Neural cell (in vitro differentiated cells): Measurements from ENCODE around the gene FBXO3. TPM values are rescaled to one million over a fixed set of nuclear protein-coding genes. Genes with fewer than 3 reads are reported as not detected.

Experiments
- H2AFZ ChIP-seq: fragments of 200-600, 300-800 bp; sonication (generic), shearing (Covaris generic); 2 replicates; pipeline ENCODE4 v1.6.0; 2014; ENCODE audit warnings: low read depth, mild to moderate bottlenecking, antibody characterized with exemption, low read length, moderate library complexity
- H3F3A ChIP-seq: fragments of 200-600 bp; shearing (Covaris generic); 2 replicates; pipeline ENCODE4 v1.6.1; 2016; ENCODE audit warnings: mild to moderate bottlenecking, moderate library complexity, mixed read lengths, antibody characterized with exemption, low read length; ENCODE audit not compliant: insufficient read depth, poor library complexity, severe bottlenecking
- H3K27ac ChIP-seq: fragments of 200-600, 300-800 bp; sonication (generic), shearing (Covaris generic); 2 replicates; pipeline ENCODE4 v1.5.1; 2014; ENCODE audit warnings: mild to moderate bottlenecking, low read length, moderate library complexity
- H3K27me3 ChIP-seq: fragments of 300-800, 200-600 bp; sonication (generic), shearing (Covaris generic); 2 replicates; pipeline ENCODE4 v1.6.0; 2014; ENCODE audit warnings: mild to moderate bottlenecking, low read depth, low read length, moderate library complexity; ENCODE audit not compliant: insufficient read depth
- H3K36me3 ChIP-seq: fragments of 300-800, 200-600 bp; sonication (generic), shearing (Covaris generic); 2 replicates; pipeline ENCODE4 v1.5.1; 2014; ENCODE audit warnings: mild to moderate bottlenecking, antibody characterized with exemption, low read length, moderate library complexity; ENCODE audit not compliant: insufficient read depth
- H3K4me2 ChIP-seq: fragments of 300-800, 200-600 bp; sonication (generic), shearing (Covaris generic); 2 replicates; pipeline ENCODE4 v1.6.0; 2014; ENCODE audit warnings: mild to moderate bottlenecking, low read length
- H3K4me3 ChIP-seq: fragments of 300-800, 200-600 bp; sonication (generic), shearing (Covaris generic); 2 replicates; pipeline ENCODE4 v1.5.1; 2014; ENCODE audit warnings: mild to moderate bottlenecking, low read length, moderate library complexity
- H3K79me2 ChIP-seq: fragments of 200-600 bp; shearing (Covaris generic); replicated peaks from 2 replicates; pipeline ENCODE4 v1.6.0; 2014; ENCODE audit warnings: mild to moderate bottlenecking, low read length, moderate library complexity; ENCODE audit not compliant: insufficient read depth
- H3K9ac ChIP-seq: fragments of 300-800, 200-600 bp; sonication (generic), shearing (Covaris generic); 2 replicates; pipeline ENCODE4 v1.6.1; 2016; ENCODE audit warnings: mild to moderate bottlenecking, low read length, mixed read lengths
- H3K9me2 ChIP-seq: fragments of 200-600 bp; shearing (Covaris generic); 2 replicates; pipeline ENCODE4 v1.6.1; 2016; ENCODE audit warnings: mild to moderate bottlenecking, low read length, mixed read lengths; ENCODE audit not compliant: insufficient read depth
- H3K9me3 ChIP-seq: fragments of 200-600, 300-800 bp; sonication (generic), shearing (Covaris generic); 2 replicates; pipeline ENCODE4 v1.6.1; 2016; ENCODE audit warnings: mild to moderate bottlenecking, mixed run types, low read length, moderate library complexity, mixed read lengths
- H4K20me1 ChIP-seq: fragments of 200-600 bp; shearing (Covaris generic); 2 replicates; pipeline ENCODE4 v1.6.1; 2016; ENCODE audit warnings: mild to moderate bottlenecking, mixed run types; ENCODE audit not compliant: insufficient read depth
- CTCF ChIP-seq: fragments of 450-650 bp; IDR thresholded peaks from 2 replicates; pipeline ENCODE4 v1.5.1; 2014; ENCODE audit warnings: antibody characterized with exemption, mild to moderate bottlenecking, moderate library complexity; ENCODE audit not compliant: poor library complexity, severe bottlenecking
- EP300 ChIP-seq: fragments of 450-650 bp; conservative IDR thresholded peaks from 2 replicates; pipeline ENCODE4 v1.6.1; 2014; ENCODE audit warnings: antibody characterized with exemption, mild to moderate bottlenecking, moderate library complexity; ENCODE audit not compliant: poor library complexity, severe bottlenecking
- EZH2 ChIP-seq: fragments of 200-600, 300-800 bp; shearing (Covaris generic), sonication (generic); IDR thresholded peaks from 2 replicates; pipeline ENCODE4 v1.6.1; 2014; ENCODE audit warnings: antibody characterized with exemption, low read length, borderline replicate concordance, mild to moderate bottlenecking; ENCODE audit not compliant: insufficient read depth, poor library complexity, severe bottlenecking
- MXI1 ChIP-seq: fragments of 450-650 bp; conservative IDR thresholded peaks from 2 replicates; pipeline ENCODE4 v1.6.1; 2014; ENCODE audit warnings: antibody characterized with exemption, mild to moderate bottlenecking; ENCODE audit not compliant: poor library complexity, severe bottlenecking
- POLR2AphosphoS5 ChIP-seq: IDR thresholded peaks from 2 replicates; pipeline ENCODE4 v1.6.1; 2012
- RAD21 ChIP-seq: fragments of 450-650 bp; conservative IDR thresholded peaks from 2 replicates; pipeline ENCODE4 v1.6.1; 2014; ENCODE audit warnings: antibody characterized with exemption, mild to moderate bottlenecking, moderate library complexity
- REST ChIP-seq: IDR thresholded peaks from 2 replicates; pipeline ENCODE4 v1.6.1; 2012; ENCODE audit warnings: borderline replicate concordance
- SMC3 ChIP-seq: fragments of 450-650 bp; conservative IDR thresholded peaks from 2 replicates; pipeline ENCODE4 v1.6.1; 2014; ENCODE audit warnings: antibody characterized with exemption, mild to moderate bottlenecking, moderate library complexity; ENCODE audit not compliant: poor library complexity
- TAF1 ChIP-seq: IDR thresholded peaks from 2 replicates; pipeline ENCODE4 v1.6.1; 2012; ENCODE audit warnings: low read depth
- polyA plus RNA-seq: library from polyadenylated mRNA; depleted of rRNA; stranded (reverse); fragments of >200 nt; gene quantifications from 2 replicates; pipeline ENCODE4 v1.2.3, GENCODE V29; 2014

Gene FBXO3
- polyA plus RNA-seq, 1 donor from 2014 or later: 115 TPM

- no peaks in the 10 kb centered on the region for H3K36me3 ChIP-seq
- no peak overlapping the region for H3K9ac ChIP-seq
- no peaks in the 10 kb centered on the region for H3F3A ChIP-seq
- peaks cover 17% of the 10 kb centered on the region for H3K79me2 ChIP-seq
- no peak overlapping the region for H3K4me2 ChIP-seq
- H3K4me3 ChIP-seq: no peak overlapping the region
- no peaks in the 10 kb centered on the region for H3K9me2 ChIP-seq
- H4K20me1 ChIP-seq: no peaks in the 10 kb centered on the region
- peaks cover 17% of the 10 kb centered on the region for H3K27me3 ChIP-seq
- TF ChIP-seq SMC3 (no peak), MXI1 (no peak), POLR2AphosphoS5 (no peak), RAD21 (no peak), EZH2 (no peak), REST (no peak), CTCF (no peak)
- H2AFZ ChIP-seq: no peak overlapping the region
- H3K9me3 ChIP-seq: no peaks in the 10 kb centered on the region
- no peak overlapping the region for H3K27ac ChIP-seq
Measured at GRCh38 chr11:33775832-33776470, 1.6 kb upstream of the FBXO3 start.

- Histone ChIP-seq H3K9ac (no peak overlapping the region), H2AFZ (no peak overlapping the region), H3K4me3 (no peak overlapping the region), H3K36me3 (no peaks in the 10 kb centered on the region), H3K27ac (no peak overlapping the region), H3K27me3 (peaks cover 17% of the 10 kb centered on the region), H3K9me2 (no peaks in the 10 kb centered on the region), H3F3A (no peaks in the 10 kb centered on the region), H3K79me2 (peaks cover 17% of the 10 kb centered on the region), H4K20me1 (no peaks in the 10 kb centered on the region), H3K4me2 (no peak overlapping the region), H3K9me3 (no peaks in the 10 kb centered on the region)
- TF ChIP-seq REST (no peak), SMC3 (no peak), EP300 (no peak), RAD21 (no peak), CTCF (no peak), EZH2 (no peak), POLR2AphosphoS5 (no peak), MXI1 (no peak), TAF1 (no peak)
Measured at GRCh38 chr11:33775467-33775807, 1.1 kb upstream of the FBXO3 start.
